ENCODE data around the gene CFAP77.

Gene CFAP77

GRCh38 chr9:132589148-132590036 is 179.4 kb downstream of the CFAP77 start (continued):
- no peak for TF ChIP-seq TSHZ1 (tag by site-specific recombination; IDR thresholded peaks at IDR 0.05; ENCODE audit: borderline replicate concordance)

- H3K4me3 ChIP-seq (ENCODE audit: low read depth, low read length): no peak overlapping the region
- no peaks in the 10 kb centered on the region for H3K4me1 ChIP-seq (ENCODE audit: control insufficient read depth, insufficient read depth, low read length)
- peaks cover 0 to 7% of the 10 kb centered on the region in 2 experiments; a peak in 1 of 3 replicates for H3K36me3 ChIP-seq (ENCODE audit: control insufficient read depth in 2 of 2, insufficient read depth in 1 of 2, low read length in 2 of 2)
- CTCF ChIA-PET: no interaction called here
- H3K27ac ChIP-seq (ENCODE audit: extremely low read depth, low read depth, low read length): no peak overlapping the region
- H3K9me3 ChIP-seq (ENCODE audit: control insufficient read depth, insufficient read depth, low read depth, low read length): no peaks in the 10 kb centered on the region
- POLR2A ChIA-PET: no interaction called here
- TF ChIP-seq ZNF501 (tag by site-specific recombination; IDR thresholded peaks at IDR 0.05) (no peak), ZNF10 (tag by site-specific recombination; IDR thresholded peaks at IDR 0.05) (no peak), AEBP2 (tag by site-specific recombination; IDR thresholded peaks at IDR 0.05; ENCODE audit: borderline replicate concordance) (no peak), ZNF239 (tag by site-specific recombination; IDR thresholded peaks at IDR 0.05) (no peak), ZBTB7A (tag by site-specific recombination; IDR thresholded peaks at IDR 0.05; ENCODE audit: low read depth) (no peak), ZNF621 (tag by site-specific recombination; IDR thresholded peaks at IDR 0.05) (no peak), ZNF221 (tag by site-specific recombination; IDR thresholded peaks at IDR 0.05; ENCODE audit: borderline replicate concordance) (no peak), SCRT1 (tag by site-specific recombination; IDR thresholded peaks at IDR 0.05; ENCODE audit: borderline replicate concordance) (no peak), ZNF214 (tag by site-specific recombination; IDR thresholded peaks at IDR 0.05; ENCODE audit: borderline replicate concordance) (no peak)
- TF ChIP-seq, protein P1, sequence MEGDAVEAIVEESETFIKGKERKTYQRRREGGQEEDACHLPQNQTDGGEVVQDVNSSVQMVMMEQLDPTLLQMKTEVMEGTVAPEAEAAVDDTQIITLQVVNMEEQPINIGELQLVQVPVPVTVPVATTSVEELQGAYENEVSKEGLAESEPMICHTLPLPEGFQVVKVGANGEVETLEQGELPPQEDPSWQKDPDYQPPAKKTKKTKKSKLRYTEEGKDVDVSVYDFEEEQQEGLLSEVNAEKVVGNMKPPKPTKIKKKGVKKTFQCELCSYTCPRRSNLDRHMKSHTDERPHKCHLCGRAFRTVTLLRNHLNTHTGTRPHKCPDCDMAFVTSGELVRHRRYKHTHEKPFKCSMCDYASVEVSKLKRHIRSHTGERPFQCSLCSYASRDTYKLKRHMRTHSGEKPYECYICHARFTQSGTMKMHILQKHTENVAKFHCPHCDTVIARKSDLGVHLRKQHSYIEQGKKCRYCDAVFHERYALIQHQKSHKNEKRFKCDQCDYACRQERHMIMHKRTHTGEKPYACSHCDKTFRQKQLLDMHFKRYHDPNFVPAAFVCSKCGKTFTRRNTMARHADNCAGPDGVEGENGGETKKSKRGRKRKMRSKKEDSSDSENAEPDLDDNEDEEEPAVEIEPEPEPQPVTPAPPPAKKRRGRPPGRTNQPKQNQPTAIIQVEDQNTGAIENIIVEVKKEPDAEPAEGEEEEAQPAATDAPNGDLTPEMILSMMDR (tag by site-specific recombination; IDR thresholded peaks at IDR 0.05): no peak
- TF ChIP-seq, protein P2, sequence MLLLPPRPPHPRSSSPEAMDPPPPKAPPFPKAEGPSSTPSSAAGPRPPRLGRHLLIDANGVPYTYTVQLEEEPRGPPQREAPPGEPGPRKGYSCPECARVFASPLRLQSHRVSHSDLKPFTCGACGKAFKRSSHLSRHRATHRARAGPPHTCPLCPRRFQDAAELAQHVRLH (tag by site-specific recombination; IDR thresholded peaks at IDR 0.05): no peak
These were observed 180.0 kb downstream of the CFAP77 start for GRCh38 chr9:132590037-132590317.

GRCh38 chr9:132590318-132591182 is 180.5 kb downstream of the CFAP77 start:
- TF ChIP-seq, protein P3, sequence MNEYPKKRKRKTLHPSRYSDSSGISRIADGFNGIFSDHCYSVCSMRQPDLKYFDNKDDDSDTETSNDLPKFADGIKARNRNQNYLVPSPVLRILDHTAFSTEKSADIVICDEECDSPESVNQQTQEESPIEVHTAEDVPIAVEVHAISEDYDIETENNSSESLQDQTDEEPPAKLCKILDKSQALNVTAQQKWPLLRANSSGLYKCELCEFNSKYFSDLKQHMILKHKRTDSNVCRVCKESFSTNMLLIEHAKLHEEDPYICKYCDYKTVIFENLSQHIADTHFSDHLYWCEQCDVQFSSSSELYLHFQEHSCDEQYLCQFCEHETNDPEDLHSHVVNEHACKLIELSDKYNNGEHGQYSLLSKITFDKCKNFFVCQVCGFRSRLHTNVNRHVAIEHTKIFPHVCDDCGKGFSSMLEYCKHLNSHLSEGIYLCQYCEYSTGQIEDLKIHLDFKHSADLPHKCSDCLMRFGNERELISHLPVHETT (tag by site-specific recombination; IDR thresholded peaks at IDR 0.05): no peak
- no peak for TF ChIP-seq ZNF2 (tag by site-specific recombination; IDR thresholded peaks at IDR 0.05)
- no peak for TF ChIP-seq ZNF416 (tag by site-specific recombination; IDR thresholded peaks at IDR 0.05)
- TF ChIP-seq ZNF394 (tag by site-specific recombination; IDR thresholded peaks at IDR 0.05; ENCODE audit: borderline replicate concordance): no peak
- no peaks in the 10 kb centered on the region for H3K9me3 ChIP-seq (ENCODE audit: control insufficient read depth, insufficient read depth, low read depth, low read length)
- POLR2A ChIA-PET: no interaction called here
- no peak overlapping the region for H3K27ac ChIP-seq (ENCODE audit: extremely low read depth, low read depth, low read length)
- H3K36me3 ChIP-seq (ENCODE audit: control insufficient read depth in 2 of 2, insufficient read depth in 1 of 2, low read length in 2 of 2): peaks cover 0 to 12% of the 10 kb centered on the region in 2 experiments; a peak in 1 of 3 replicates
- no peak overlapping the region for H3K4me3 ChIP-seq (ENCODE audit: low read depth, low read length)
- CTCF ChIA-PET: interaction anchor here (0.6 to 0.8 kb wide), 2 partner anchors 36 to 83 kb away, joined by 3 to 4 read pairs; no protein-coding TSS in a partner anchor
- H3K4me1 ChIP-seq (ENCODE audit: control insufficient read depth, insufficient read depth, low read length): no peaks in the 10 kb centered on the region
